GM23338 (cell line): Measurements from ENCODE around the gene PRPSAP1. TPM values are rescaled to one million over a fixed set of nuclear protein-coding genes. Genes with fewer than 3 reads are reported as not detected.

ENCODE experiments used
- ATAC-seq: fragments of 200-7000 bp; cut with Tn5 transposase; 3 replicates; pipeline ENCODE4 v1.9.1; 2020
- DNase-seq: peaks from one replicate; pipeline ENCODE4 v3.0.0-alpha.2; 2015; ENCODE audit warnings: low spot score
- H2AFZ ChIP-seq: fragments of 200-600 bp; sonication (generic); 2 replicates; pipeline ENCODE4 v1.8.0; 2016; ENCODE audit warnings: antibody characterized with exemption, mild to moderate bottlenecking, moderate library complexity
- H3F3A ChIP-seq: fragments of 200-600 bp; sonication (generic); replicated peaks from 2 replicates; pipeline ENCODE4 v1.8.0; 2017; ENCODE audit warnings: antibody characterized with exemption, mixed run types, low read depth
- H3K27ac ChIP-seq: fragments of 200-600 bp; sonication (generic); 2 replicates; pipeline ENCODE4 v1.6.1; 2016; ENCODE audit warnings: low read depth
- H3K27me3 ChIP-seq: fragments of 200-600 bp; sonication (generic); 2 replicates; pipeline ENCODE4 v1.8.0; 2016; ENCODE audit warnings: mild to moderate bottlenecking, mixed run types, moderate library complexity; ENCODE audit not compliant: insufficient read depth
- H3K36me3 ChIP-seq: fragments of 200-600 bp; sonication (generic); 2 replicates; pipeline ENCODE4 v1.8.0; 2016; ENCODE audit warnings: mild to moderate bottlenecking; ENCODE audit not compliant: insufficient read depth
- H3K4me1 ChIP-seq: fragments of 200-600 bp; sonication (generic); 2 replicates; pipeline ENCODE4 v1.8.0; 2016; ENCODE audit warnings: mild to moderate bottlenecking, moderate library complexity; ENCODE audit not compliant: insufficient read depth
- H3K4me2 ChIP-seq: fragments of 200-600 bp; sonication (generic); 2 replicates; pipeline ENCODE4 v1.7.1; 2017; ENCODE audit warnings: mixed run types
- H3K4me3 ChIP-seq: fragments of 200-600 bp; sonication (generic); 2 replicates; pipeline ENCODE4 v1.6.1; 2016; ENCODE audit warnings: mixed run types
- H3K79me2 ChIP-seq: fragments of 200-600 bp; sonication (generic); replicated peaks from 2 replicates; pipeline ENCODE4 v1.8.0; 2017; ENCODE audit warnings: mild to moderate bottlenecking; ENCODE audit not compliant: insufficient read depth
- H3K9me2 ChIP-seq: fragments of 200-600 bp; sonication (generic); 2 replicates; pipeline ENCODE4 v1.8.0; 2017; ENCODE audit not compliant: insufficient read depth
- H4K20me1 ChIP-seq: fragments of 200-600 bp; sonication (generic); replicated peaks from 2 replicates; pipeline ENCODE4 v1.8.0; 2017; ENCODE audit warnings: mild to moderate bottlenecking; ENCODE audit not compliant: insufficient read depth
- H3K27ac Mint-ChIP-seq: 2 replicates; pipeline ENCODE4 v1.8.0; 2020; ENCODE audit warnings: inconsistent platforms, mild to moderate bottlenecking, moderate library complexity, mixed read lengths
- H3K27me3 Mint-ChIP-seq: 3 replicates; pipeline ENCODE4 v1.8.0; 2022; ENCODE audit warnings: low read depth, mild to moderate bottlenecking, moderate library complexity, mixed read lengths, inconsistent platforms; ENCODE audit not compliant: insufficient read depth, poor library complexity
- H3K36me3 Mint-ChIP-seq: 3 replicates; pipeline ENCODE4 v1.8.0; 2021; ENCODE audit warnings: low read depth, mild to moderate bottlenecking, inconsistent platforms, moderate library complexity, mixed read lengths
- H3K4me1 Mint-ChIP-seq: 3 replicates; pipeline ENCODE4 v1.8.0; 2020; ENCODE audit warnings: mild to moderate bottlenecking, inconsistent platforms, mixed read lengths
- H3K4me3 Mint-ChIP-seq: 3 replicates; pipeline ENCODE4 v1.8.0; 2021; ENCODE audit warnings: moderate library complexity, mild to moderate bottlenecking, inconsistent platforms, mixed read lengths
- H3K9me3 Mint-ChIP-seq: 3 replicates; pipeline ENCODE4 v1.8.0; 2020; ENCODE audit warnings: moderate library complexity, mild to moderate bottlenecking, inconsistent platforms, mixed read lengths
- CREB1 ChIP-seq: fragments of 250-450 bp; sonication (Bioruptor Pico); IDR thresholded peaks from 2 replicates; pipeline ENCODE4 v1.5.0; 2020; ENCODE audit warnings: low read depth, mild to moderate bottlenecking, moderate library complexity
- CTCF ChIP-seq, 2 experiments: fragments of 200-600 bp in 1 of 2; sonication (generic) in 1 of 2; conservative IDR thresholded peaks; 2 replicates each; pipeline versions ENCODE4 v1.5.1 to v1.6.1; 2016 to 2017; ENCODE audit warnings: antibody characterized with exemption in 2 of 2, low read depth in 2 of 2, mild to moderate bottlenecking in 2 of 2, moderate library complexity in 1 of 2
- ETS1 ChIP-seq: IDR thresholded peaks from 2 replicates; pipeline ENCODE4 v1.6.1; 2016; ENCODE audit warnings: antibody characterized with exemption
- EZH2 ChIP-seq: fragments of 200-600 bp; sonication (generic); IDR thresholded peaks from one replicate; pipeline ENCODE4 v1.8.0; 2017; ENCODE audit warnings: antibody characterized with exemption, mild to moderate bottlenecking, low read depth; ENCODE audit not compliant: unreplicated experiment
- EZH2phosphoT487 ChIP-seq: fragments of 200-600 bp; sonication (generic); IDR thresholded peaks from one replicate; pipeline ENCODE4 v1.8.1; 2018; ENCODE audit warnings: antibody characterized with exemption; ENCODE audit not compliant: unreplicated experiment
- JUNB ChIP-seq: IDR thresholded peaks from one replicate; pipeline ENCODE4 v1.6.1; 2016; ENCODE audit warnings: antibody characterized with exemption; ENCODE audit not compliant: unreplicated experiment
- NANOG ChIP-seq: IDR thresholded peaks from 2 replicates; pipeline ENCODE4 v1.6.1; 2016; ENCODE audit warnings: antibody characterized with exemption, borderline replicate concordance
- REST ChIP-seq: IDR thresholded peaks from one replicate; pipeline ENCODE4 v1.6.1; 2018; ENCODE audit warnings: antibody characterized with exemption; ENCODE audit not compliant: unreplicated experiment
- STAT1 ChIP-seq: IDR thresholded peaks from one replicate; pipeline ENCODE4 v1.6.1; 2016; ENCODE audit warnings: antibody characterized with exemption; ENCODE audit not compliant: unreplicated experiment
- ZNF114 ChIP-seq: fragments of 250-450 bp; sonication (Bioruptor Pico); IDR thresholded peaks from 2 replicates; pipeline ENCODE4 v1.5.0; 2020; ENCODE audit warnings: mild to moderate bottlenecking, moderate library complexity
- ZNF331 ChIP-seq: fragments of 250-450 bp; sonication (Bioruptor Pico); IDR thresholded peaks from 2 replicates; pipeline ENCODE4 v1.5.0; 2020; ENCODE audit warnings: low read depth, mild to moderate bottlenecking, moderate library complexity
- polyA plus RNA-seq: library from polyadenylated mRNA; unstranded; fragments of >200 nt; fragmentation: Nextera tagmentation; extraction: Ambion mirVana; gene quantifications from 2 replicates; pipeline ENCODE4 v1.2.1, GENCODE V29; 2016
- total RNA-seq: library from RNA; depleted of rRNA; stranded (reverse); fragments of >200 nt; shearing (Covaris generic); gene quantifications from 2 replicates; pipeline ENCODE4 v1.2.3, GENCODE V29; 2014

The PRPSAP1 gene
- total and polyA plus RNA-seq, 2 experiments from 2014 or later = 39.5 to 58.8 TPM

- TF ChIP-seq JUNB = no peak
- TF ChIP-seq REST = no peak
- no peak for TF ChIP-seq EZH2
- TF ChIP-seq ZNF331 (CRISPR knock-in tag) = no peak
- no peak for TF ChIP-seq CTCF (conservative IDR thresholded peaks at IDR 0.05; ENCODE audit: low read depth in 2 of 2)
- TF ChIP-seq STAT1 = no peak
- TF ChIP-seq ETS1 = no peak
Measured at GRCh38 chr17:76270127-76270592, 83.6 kb downstream of the PRPSAP1 start (continued).

- Histone ChIP-seq H3K4me2 (peak overlapping the region; percentile 48; the same call in 1 of the 2 replicates), H4K20me1 (no peaks in the 10 kb centered on the region), H3K27me3 (no peaks in the 10 kb centered on the region), H2AFZ (no peak overlapping the region), H3K4me1 (peaks cover 29% of the 10 kb centered on the region), H3K4me3 (no peak overlapping the region), H3K9me2 (no peaks in the 10 kb centered on the region), H3K27ac (peak overlapping the region; percentile 72; the same call in 1 of the 2 replicates), H3K79me2 (peaks cover 21% of the 10 kb centered on the region), H3F3A (peaks cover 3% of the 10 kb centered on the region; the same call in 1 of the 2 replicates), H3K36me3 (no peaks in the 10 kb centered on the region)
- Mint-ChIP-seq H3K27ac (peak overlapping the region; percentile 92), H3K4me1 (peaks cover 55% of the 10 kb centered on the region), H3K4me3 (no peak overlapping the region), H3K9me3 (no peaks in the 10 kb centered on the region), H3K36me3 (peaks cover 11% of the 10 kb centered on the region; the same call in 2 of the 3 replicates), H3K27me3 (peaks cover 22% of the 10 kb centered on the region)
- ATAC-seq = no peak
- DNase-seq = peak; percentile 53
- TF ChIP-seq EZH2 (no peak), NANOG (no peak), STAT1 (no peak), EZH2phosphoT487 (no peak), ETS1 (no peak), ZNF331 (CRISPR knock-in tag) (no peak), ZNF114 (CRISPR knock-in tag) (no peak), CTCF (conservative IDR thresholded peaks at IDR 0.05; ENCODE audit: low read depth in 2 of 2) (no peak), CREB1 (CRISPR knock-in tag) (no peak)
Measured at GRCh38 chr17:76268991-76269981, 84.4 kb downstream of the PRPSAP1 start.
